ENCODE data around the gene CIP2A.

CIP2A gene

GRCh38 chr3:108565506-108565905 is 23.7 kb downstream of the CIP2A start:
- TF ChIP-seq CTCF (IDR thresholded peaks at IDR 0.05; ENCODE audit: borderline replicate concordance, insufficient read depth, low read depth, low read length), result no peak
- no peak overlapping the region for H3K4me3 ChIP-seq (ENCODE audit: low read depth, low read length)

- no peak for TF ChIP-seq CTCF (IDR thresholded peaks at IDR 0.05; ENCODE audit: borderline replicate concordance, insufficient read depth, low read depth, low read length)
- no peak overlapping the region for H3K4me3 ChIP-seq (ENCODE audit: low read depth, low read length)
These were observed 24.7 kb downstream of the CIP2A start for GRCh38 chr3:108564564-108564963.

- TF ChIP-seq CTCF (IDR thresholded peaks at IDR 0.05; ENCODE audit: borderline replicate concordance, insufficient read depth, low read depth, low read length), result no peak
- H3K4me3 ChIP-seq (ENCODE audit: low read depth, low read length), result no peak overlapping the region
These were observed 26.7 kb downstream of the CIP2A start for GRCh38 chr3:108562565-108562964.

DNA sequence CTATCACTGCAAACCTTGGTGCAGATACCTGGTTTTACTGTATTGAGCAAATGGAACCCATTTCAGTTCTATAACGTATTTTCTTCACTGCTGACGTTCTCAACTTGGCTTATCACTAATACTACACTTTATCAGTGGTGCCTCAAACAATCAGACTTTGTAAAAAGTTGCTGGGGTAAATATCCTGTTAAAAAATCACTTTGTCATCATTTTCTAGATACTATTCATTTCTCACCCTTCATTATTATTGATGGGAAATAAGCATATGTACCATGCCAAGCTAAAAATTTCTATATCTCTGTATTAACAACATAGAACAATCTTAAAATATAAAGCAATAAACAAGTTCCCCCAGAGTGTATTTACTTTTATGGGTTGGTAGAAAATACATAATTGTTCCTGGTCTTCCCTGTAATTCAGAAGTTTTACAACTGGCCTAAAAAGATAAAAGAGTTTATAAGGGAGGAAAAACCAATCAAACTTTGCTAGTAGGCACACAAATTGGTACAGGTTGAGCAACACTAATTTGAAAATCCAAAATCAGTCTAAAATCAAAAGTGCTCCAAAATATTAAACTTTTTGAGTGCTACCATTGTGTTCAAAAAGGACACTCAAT is 33.2 kb downstream of the CIP2A start:
- no peak for TF ChIP-seq CTCF (IDR thresholded peaks at IDR 0.05; ENCODE audit: borderline replicate concordance, insufficient read depth, low read depth, low read length)
- no peak overlapping the region for H3K4me3 ChIP-seq (ENCODE audit: low read depth, low read length)

GRCh38 chr3:108554913-108555571 is 34.2 kb downstream of the CIP2A start:
- no peak overlapping the region for H3K4me3 ChIP-seq (ENCODE audit: low read depth, low read length)
- no peak for TF ChIP-seq CTCF (IDR thresholded peaks at IDR 0.05; ENCODE audit: borderline replicate concordance, insufficient read depth, low read depth, low read length)

DNA sequence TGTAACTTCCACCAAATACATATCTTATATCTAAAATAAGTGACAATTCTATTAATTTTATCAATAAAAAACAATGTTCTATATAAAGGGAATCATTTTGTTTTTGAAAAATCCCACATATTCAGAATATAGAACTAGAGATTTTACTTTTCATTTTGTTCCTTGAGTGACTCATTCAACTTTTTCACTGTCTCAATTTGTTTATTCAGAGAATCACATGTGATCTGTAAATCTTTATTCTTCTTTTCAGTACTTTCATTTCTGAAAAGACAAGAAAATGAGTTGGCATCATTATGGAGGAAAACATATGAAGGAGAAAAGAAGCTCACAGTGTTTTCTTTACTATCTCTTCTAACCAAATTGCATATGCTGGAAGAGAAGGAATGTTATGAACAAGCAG is 35.0 kb downstream of the CIP2A start:
- TF ChIP-seq CTCF (IDR thresholded peaks at IDR 0.05; ENCODE audit: borderline replicate concordance, insufficient read depth, low read depth, low read length), result no peak
- no peak overlapping the region for H3K4me3 ChIP-seq (ENCODE audit: low read depth, low read length)

Data from GM12875 (cell line).